HepG2 (cell line): Measurements from ENCODE around the gene CYP2J2. TPM values are rescaled to one million over a fixed set of nuclear protein-coding genes. Genes with fewer than 3 reads are reported as not detected.

Source experiments
- AGO2 ChIP-seq: fragments of 200-400 bp; formaldehyde crosslinking; optimal IDR thresholded peaks from 2 replicates; pipeline ENCODE3; 2017; ENCODE audit warnings: mild to moderate bottlenecking, low read depth, low read length, moderate library complexity
- AHR ChIP-seq: IDR thresholded peaks from 2 replicates; pipeline ENCODE4 v1.6.1; 2018; ENCODE audit warnings: missing genetic modification reagents, missing compliant biosample characterization
- ARNTL ChIP-seq: sonication (generic); formaldehyde crosslinking; IDR thresholded peaks from 2 replicates; pipeline ENCODE4 v1.4.0; 2020; ENCODE audit warnings: mild to moderate bottlenecking, missing genetic modification reagents
- CEBPZ ChIP-seq: IDR thresholded peaks from 2 replicates; pipeline ENCODE4 v1.6.1; 2012; ENCODE audit warnings: low read length, improper control_type of control experiment
- ELF3 ChIP-seq: IDR thresholded peaks from 2 replicates; pipeline ENCODE4 v1.6.1; 2016; ENCODE audit warnings: missing genetic modification reagents, missing compliant biosample characterization
- KDM5A ChIP-seq: fragments of 200-600 bp; sonication (generic); IDR thresholded peaks from 2 replicates; pipeline ENCODE4 v1.7.0; 2018; ENCODE audit warnings: antibody characterized with exemption, mild to moderate bottlenecking, low read length, borderline replicate concordance
- NPAS2 ChIP-seq: sonication (generic); formaldehyde crosslinking; IDR thresholded peaks from 2 replicates; pipeline ENCODE4 v1.8.0; 2022; ENCODE audit warnings: mild to moderate bottlenecking, missing genetic modification reagents, borderline replicate concordance
- PCBP1 ChIP-seq: fragments of 200-400 bp; formaldehyde crosslinking; IDR thresholded peaks from 2 replicates; pipeline ENCODE4 v1.6.1; 2017; ENCODE audit warnings: mild to moderate bottlenecking, low read depth, low read length, borderline replicate concordance
- TEAD3 ChIP-seq: optimal IDR thresholded peaks from 2 replicates; pipeline ENCODE3; 2016; ENCODE audit warnings: borderline replicate concordance
- THRA ChIP-seq: sonication (generic); formaldehyde crosslinking; IDR thresholded peaks from 2 replicates; pipeline ENCODE4 v1.4.0; 2020; ENCODE audit warnings: missing genetic modification reagents, borderline replicate concordance
- ZBTB14 ChIP-seq: sonication (generic); formaldehyde crosslinking; IDR thresholded peaks from 2 replicates; pipeline ENCODE4 v1.4.0; 2020; ENCODE audit warnings: missing genetic modification reagents
- ZC3H4 ChIP-seq: sonication (generic); formaldehyde crosslinking; IDR thresholded peaks from 2 replicates; pipeline ENCODE4 v1.4.0; 2020; ENCODE audit warnings: missing genetic modification reagents, borderline replicate concordance
- ZNF17 ChIP-seq: sonication (generic); formaldehyde crosslinking; IDR thresholded peaks from 2 replicates; pipeline ENCODE4 v1.5.0; 2020; ENCODE audit warnings: mild to moderate bottlenecking, missing genetic modification reagents
- ZNF20 ChIP-seq: sonication (generic); formaldehyde crosslinking; IDR thresholded peaks from 2 replicates; pipeline ENCODE4 v1.4.0; 2020; ENCODE audit warnings: mild to moderate bottlenecking, moderate library complexity, missing genetic modification reagents
- ZNF33A ChIP-seq: sonication (generic); formaldehyde crosslinking; IDR thresholded peaks from 2 replicates; pipeline ENCODE4 v1.5.1; 2020; ENCODE audit warnings: missing genetic modification reagents, mild to moderate bottlenecking, moderate library complexity, borderline replicate concordance
- ZNF503 ChIP-seq: sonication (generic); formaldehyde crosslinking; IDR thresholded peaks from 2 replicates; pipeline ENCODE4 v1.4.0; 2020; ENCODE audit warnings: missing genetic modification reagents
- ZNF589 ChIP-seq: sonication (generic); formaldehyde crosslinking; conservative IDR thresholded peaks from 2 replicates; pipeline ENCODE4 v1.8.0; 2022; ENCODE audit warnings: mild to moderate bottlenecking, moderate library complexity, missing genetic modification reagents
- ZNF644 ChIP-seq: IDR thresholded peaks from 2 replicates; pipeline ENCODE4 v1.6.1; 2016; ENCODE audit warnings: low read depth
- ZNF777 ChIP-seq: sonication (generic); formaldehyde crosslinking; IDR thresholded peaks from 2 replicates; pipeline ENCODE4 v1.4.0; 2020; ENCODE audit warnings: missing genetic modification reagents
- ZNF839 ChIP-seq: sonication (generic); formaldehyde crosslinking; IDR thresholded peaks from 2 replicates; pipeline ENCODE4 v1.4.0; 2020; ENCODE audit warnings: missing genetic modification reagents, mild to moderate bottlenecking, borderline replicate concordance
- ZNF878 ChIP-seq: sonication (generic); formaldehyde crosslinking; IDR thresholded peaks from 2 replicates; pipeline ENCODE4 v1.8.1; 2023; ENCODE audit warnings: mild to moderate bottlenecking, missing genetic modification reagents, moderate library complexity
- polyA plus RNA-seq, 8 experiments: library from polyadenylated mRNA; depleted of rRNA in 3 of 8; stranded (reverse) in 7 of 8; unstranded in 1 of 8; fragments of >200 nt; fragmentation: Illumina TruSeq in 4 of 8; extraction: Trizol in 4 of 8; gene quantifications; 2 replicates each; pipeline versions ENCODE4 v1.2.1 to v1.2.3, GENCODE V29; 2011 to 2016; ENCODE audit warnings: low read depth in 4 of 8, missing spikeins in 1 of 8, mixed read lengths in 1 of 8; ENCODE audit not compliant: insufficient read depth in 1 of 8
- total RNA-seq, 5 experiments: library from RNA; depleted of rRNA; stranded (reverse); fragments of >200 nt; fragmentation: Illumina TruSeq; extraction: Trizol; gene quantifications; 2 replicates each; pipeline ENCODE4 v1.2.3, GENCODE V29; 2016; ENCODE audit warnings: low read depth in 1 of 5

Gene CYP2J2
- total and polyA plus RNA-seq, 2 of the 13 experiments (the other 11 are each of a cell fraction or from before 2014, with no cell fraction given) = 2.1 to 5.9 TPM

GRCh38 chr1:59856725-59857338, 69.7 kb downstream of the CYP2J2 start (continued):
- TF ChIP-seq THRA (CRISPR knock-in tag) (peak; percentile 83), PCBP1 (no peak), AHR (no peak), AGO2 (no peak), ZBTB14 (CRISPR knock-in tag) (no peak), ELF3 (peak; percentile 78), ZNF589 (CRISPR knock-in tag) (no peak), CEBPZ (no peak), ARNTL (CRISPR knock-in tag) (no peak), ZNF839 (CRISPR knock-in tag) (no peak), ZNF20 (CRISPR knock-in tag) (no peak), TEAD3 (CRISPR knock-in tag) (no peak), NPAS2 (CRISPR knock-in tag) (no peak), ZNF777 (CRISPR knock-in tag) (no peak), ZNF644 (peak; percentile 76), ZNF33A (no peak), ZNF503 (CRISPR knock-in tag) (peak; percentile 36; the same call in 1 of the 2 replicates), ZNF878 (CRISPR knock-in tag) (no peak), KDM5A (no peak), ZNF17 (CRISPR knock-in tag) (no peak), ZC3H4 (no peak)
